Embryonic facial prominence (tissue), 1 donor: Measurements from ENCODE around the gene MEOX2.

Experiments
- DNase-seq: peaks from one replicate; pipeline ENCODE4 v3.0.0-alpha.2; 2016; ENCODE audit errors: extremely low spot score

MEOX2 gene

DNA sequence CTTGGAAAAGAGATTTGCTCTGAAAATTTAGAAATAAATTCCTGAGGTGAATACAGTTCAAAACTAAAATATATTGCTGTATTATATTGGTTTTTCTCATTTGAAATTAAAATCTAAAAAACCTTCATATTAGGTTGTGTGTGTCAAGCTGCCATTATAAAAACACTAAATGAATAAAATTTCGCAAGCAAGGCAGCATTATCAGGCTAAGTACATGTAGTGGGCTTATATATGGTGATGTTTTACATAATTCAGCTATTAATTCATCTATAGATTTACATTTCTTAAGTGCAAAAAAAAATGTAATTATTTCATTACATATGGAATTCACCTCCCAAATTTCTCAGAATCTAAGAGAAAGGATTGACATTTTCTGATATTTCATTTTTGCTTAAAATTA is 5.3 kb downstream of the MEOX2 start:
- no peak for DNase-seq

DNA sequence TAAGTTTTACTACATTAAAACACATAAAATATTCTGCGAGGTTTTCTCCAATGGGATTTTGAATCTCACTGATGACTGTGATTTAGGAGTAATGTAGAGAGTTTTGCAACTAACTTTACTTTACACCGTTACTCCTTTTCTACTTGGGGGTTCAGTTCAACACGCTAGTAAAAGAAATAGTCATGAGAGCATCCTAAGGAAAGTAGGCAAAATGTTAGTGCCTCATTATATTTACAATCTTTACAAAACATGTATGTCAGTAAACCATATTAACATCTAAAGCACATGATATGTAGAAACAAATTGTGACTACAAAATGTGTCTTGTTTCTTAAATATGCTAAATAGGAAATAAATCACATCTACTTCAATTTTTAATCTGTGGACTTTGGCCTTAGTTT is 6.0 kb downstream of the MEOX2 start:
- DNase-seq = no peak

DNA sequence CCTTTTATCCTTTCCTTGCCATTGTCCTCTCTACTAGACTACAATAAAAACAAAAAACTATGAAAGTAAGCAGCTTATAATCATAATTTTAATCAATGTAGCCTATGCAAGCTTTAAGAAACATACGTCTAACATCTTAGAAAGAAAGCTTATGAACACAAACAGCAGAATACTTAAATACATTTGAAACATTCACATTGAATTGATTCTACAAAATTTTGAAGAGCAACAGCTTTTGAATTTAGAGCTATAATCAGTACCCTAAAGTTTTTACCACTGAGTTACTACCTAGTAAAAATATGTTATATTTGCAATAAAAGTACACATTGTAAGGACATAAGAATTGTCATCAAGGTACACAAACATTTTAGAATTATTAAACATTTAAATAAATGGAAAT is 7.2 kb downstream of the MEOX2 start:
- no peak for DNase-seq

DNA sequence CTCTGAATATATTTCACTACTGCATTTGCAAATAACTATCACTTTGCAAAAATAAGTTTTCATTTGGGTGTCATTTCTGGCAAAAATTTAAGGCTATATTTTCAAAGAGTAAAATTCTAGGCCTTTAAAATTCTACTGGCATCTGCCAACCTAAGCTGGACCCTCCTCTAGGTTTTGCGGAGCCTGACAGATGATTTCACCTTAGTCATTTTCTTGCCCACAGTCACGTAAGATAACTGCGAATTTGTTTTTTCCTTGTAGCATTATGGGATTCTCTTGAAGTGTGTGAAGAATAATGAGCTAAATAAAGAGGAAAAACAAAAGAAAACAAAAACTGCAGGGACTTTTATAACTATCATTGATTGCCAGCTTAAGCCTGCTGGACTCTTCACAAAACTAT is 7.8 kb downstream of the MEOX2 start:
- DNase-seq = no peak

GRCh38 chr7:15675379-15675778 is 11.1 kb downstream of the MEOX2 start:
- no peak for DNase-seq

- DNase-seq = no peak
Measured at GRCh38 chr7:15674586-15674985, 11.9 kb downstream of the MEOX2 start.

- DNase-seq = no peak
Measured at GRCh38 chr7:15669443-15670090, 16.9 kb downstream of the MEOX2 start.

GRCh38 chr7:15667991-15668390 is 18.5 kb downstream of the MEOX2 start:
- DNase-seq = no peak

DNA sequence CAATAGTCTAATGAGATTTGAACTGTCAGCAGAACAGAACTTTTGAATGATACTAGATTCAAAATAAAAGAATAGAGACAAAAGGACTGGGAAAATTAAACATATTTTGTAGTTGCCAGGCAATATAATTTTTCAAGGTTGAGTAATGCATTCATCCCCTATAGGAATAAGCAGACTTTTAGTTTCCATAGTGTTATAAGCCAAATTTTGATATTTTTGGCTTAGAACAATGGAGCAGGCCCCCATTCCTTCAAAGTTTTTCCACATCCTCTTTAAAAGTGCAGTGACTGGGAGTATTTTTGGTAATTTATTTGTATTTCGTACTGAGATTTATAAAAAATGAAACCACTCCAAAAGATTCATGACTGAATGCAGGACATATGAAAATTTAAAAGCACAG is 24.0 kb downstream of the MEOX2 start:
- DNase-seq = no peak

GRCh38 chr7:15658247-15658646 is 28.2 kb downstream of the MEOX2 start:
- no peak for DNase-seq

DNA sequence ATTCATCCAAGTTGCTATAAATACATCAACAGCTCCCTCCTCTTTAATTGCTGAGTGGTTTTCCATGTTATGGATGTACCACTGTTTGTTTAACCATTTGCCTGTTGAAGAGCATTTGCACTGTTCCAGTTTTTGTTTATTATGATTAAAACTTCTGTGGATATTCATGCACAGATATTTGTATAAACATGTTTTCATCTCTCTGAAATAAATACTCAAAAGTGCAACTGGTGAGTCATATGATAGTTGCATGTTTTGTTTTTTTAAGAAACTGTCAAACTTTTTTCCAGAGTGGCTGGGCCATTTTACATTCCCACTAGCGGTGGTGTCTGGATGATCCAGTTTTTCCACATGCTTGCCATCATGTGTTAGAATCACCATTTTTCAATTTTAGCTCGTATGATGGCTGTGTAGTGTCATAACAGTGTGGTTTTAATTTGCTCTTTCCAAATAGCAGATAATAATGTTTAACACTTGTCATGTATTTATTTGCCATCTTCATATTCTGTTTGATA is 33.6 kb downstream of the MEOX2 start:
- DNase-seq = no peak

GRCh38 chr7:15651693-15652092 is 34.8 kb downstream of the MEOX2 start:
- no peak for DNase-seq

DNA sequence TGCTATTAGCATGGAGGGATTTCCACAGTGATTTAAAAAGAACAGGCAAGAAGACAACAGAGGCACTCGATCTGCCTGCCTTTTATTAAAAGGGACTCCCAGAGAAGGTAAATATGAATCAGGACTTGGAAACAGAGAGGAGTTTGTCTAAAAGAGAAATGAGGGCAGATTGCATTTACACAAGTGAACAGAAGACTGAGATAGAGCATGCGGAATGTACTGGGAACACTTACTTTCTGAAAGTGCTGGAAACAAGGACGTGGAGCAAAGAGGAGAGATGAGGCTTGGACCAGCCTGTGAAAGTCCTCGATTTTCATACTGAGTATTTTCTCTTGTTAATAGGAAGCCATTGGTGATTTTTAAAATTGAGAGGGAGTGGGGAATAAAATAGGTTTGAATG is 35.7 kb downstream of the MEOX2 start:
- no peak for DNase-seq

GRCh38 chr7:15648461-15648961 is 38.0 kb downstream of the MEOX2 start:
- DNase-seq = no peak

GRCh38 chr7:15647309-15647708 is 39.2 kb downstream of the MEOX2 start:
- no peak for DNase-seq

GRCh38 chr7:15643000-15643705 is 43.3 kb downstream of the MEOX2 start:
- no peak for DNase-seq

- DNase-seq = no peak
Measured at GRCh38 chr7:15628876-15629275, 57.6 kb downstream of the MEOX2 start.

- DNase-seq = no peak
Measured at GRCh38 chr7:15626041-15626440, 60.4 kb downstream of the MEOX2 start.

DNA sequence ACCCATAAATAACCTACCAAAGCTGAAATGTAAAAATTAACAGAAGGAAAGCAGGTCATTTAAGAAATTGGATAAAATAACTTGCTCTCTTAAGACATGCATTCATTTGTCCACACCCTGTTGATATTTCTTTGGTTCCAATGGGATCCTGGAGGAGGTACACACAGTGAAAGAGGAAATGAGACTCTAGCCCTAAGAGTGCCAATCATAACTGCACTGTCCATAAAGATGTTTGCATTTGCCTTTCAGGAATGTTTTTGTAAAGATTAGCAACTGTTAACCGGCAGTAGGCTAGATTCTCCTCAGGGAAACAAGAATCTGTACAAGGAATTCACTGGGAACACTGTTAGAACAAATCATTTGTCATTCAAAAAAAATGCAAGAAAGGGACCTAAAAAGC is 61.0 kb downstream of the MEOX2 start:
- no peak for DNase-seq

DNA sequence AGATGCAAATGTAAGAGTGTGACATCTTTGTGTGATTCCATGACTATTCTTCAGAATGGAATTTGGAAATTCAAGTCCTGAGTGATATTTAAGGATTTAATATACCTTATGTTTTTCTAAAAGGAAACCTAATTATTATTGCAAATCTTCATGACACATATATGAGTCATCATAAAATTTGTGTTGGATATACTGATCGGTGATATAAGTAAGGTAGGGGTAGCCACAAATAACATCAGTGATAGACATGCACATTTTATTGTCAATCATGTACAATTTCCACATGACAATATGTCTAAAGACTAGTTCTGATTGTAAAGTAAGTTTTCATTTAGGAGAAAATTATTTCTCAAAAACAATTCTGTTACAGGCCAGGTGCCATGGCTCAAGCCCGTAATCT is 65.0 kb downstream of the MEOX2 start:
- DNase-seq = no peak

GRCh38 chr7:15620491-15621185 is 65.8 kb downstream of the MEOX2 start:
- DNase-seq = no peak

DNA sequence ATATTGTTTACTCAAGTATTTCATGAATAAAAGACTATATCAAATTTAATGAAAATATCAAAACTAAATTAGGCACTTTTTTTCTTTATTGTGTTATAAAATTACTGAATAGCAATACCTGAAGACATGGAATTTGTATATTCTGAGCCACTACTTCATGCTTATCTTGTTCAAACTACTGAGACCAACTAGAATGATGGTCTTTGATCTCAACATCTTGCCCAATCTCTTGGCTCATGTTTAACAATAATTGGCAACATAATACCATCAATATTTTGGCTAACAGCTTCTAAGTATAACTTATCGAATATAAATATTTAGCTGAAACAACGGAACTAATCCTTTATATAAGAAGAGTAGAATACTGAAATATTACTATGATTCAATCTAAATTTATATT is 68.2 kb downstream of the MEOX2 start:
- no peak for DNase-seq

DNA sequence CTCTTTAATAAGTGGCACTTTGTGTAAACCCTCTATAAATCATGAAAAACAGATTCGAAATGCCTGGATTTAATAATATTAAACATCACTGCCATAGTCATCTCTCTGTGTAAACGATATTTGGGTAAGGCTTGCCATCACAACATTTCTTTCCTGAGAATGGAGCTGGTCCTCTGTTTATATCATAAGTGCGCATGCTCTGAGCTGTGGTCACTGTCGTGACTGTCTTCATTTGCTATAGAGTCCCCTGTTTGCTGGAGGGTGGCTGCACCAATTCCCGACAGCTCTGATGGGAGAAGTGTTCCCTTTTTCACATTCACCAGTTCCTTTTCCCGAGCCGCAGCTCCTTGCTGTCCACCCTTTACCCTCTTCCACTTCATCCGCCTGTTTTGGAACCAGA is 74.3 kb downstream of the MEOX2 start:
- no peak for DNase-seq
